Measurements from ENCODE around the gene TAF7. TPM values are rescaled to one million over a fixed set of nuclear protein-coding genes. Genes with fewer than 3 reads are reported as not detected.
A peak's percentile ranks its signal among the peaks of the same experiment; 100 is the strongest.

Gene TAF7
- total RNA-seq, 1 donor from 2014 or later = 86.7 TPM

DNA sequence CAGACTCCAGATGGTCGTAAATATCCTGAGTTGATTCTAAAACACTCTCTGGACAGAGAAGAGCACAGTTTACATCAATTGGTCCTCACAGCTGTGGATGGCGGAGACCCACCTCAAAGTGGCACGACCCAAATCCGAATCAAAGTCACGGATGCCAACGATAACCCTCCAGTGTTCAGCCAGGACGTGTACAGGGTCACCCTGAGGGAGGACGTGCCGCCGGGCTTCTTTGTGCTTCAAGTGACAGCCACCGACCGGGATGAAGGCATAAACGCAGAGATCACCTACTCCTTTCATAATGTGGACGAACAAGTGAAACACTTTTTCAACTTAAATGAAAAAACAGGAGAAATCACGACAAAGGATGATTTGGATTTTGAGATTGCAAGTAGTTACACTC is 40.1 kb upstream of the TAF7 start:
- H3K4me1 Mint-ChIP-seq = peaks cover 8% of the 10 kb centered on the region
- TF ChIP-seq, protein P1, sequence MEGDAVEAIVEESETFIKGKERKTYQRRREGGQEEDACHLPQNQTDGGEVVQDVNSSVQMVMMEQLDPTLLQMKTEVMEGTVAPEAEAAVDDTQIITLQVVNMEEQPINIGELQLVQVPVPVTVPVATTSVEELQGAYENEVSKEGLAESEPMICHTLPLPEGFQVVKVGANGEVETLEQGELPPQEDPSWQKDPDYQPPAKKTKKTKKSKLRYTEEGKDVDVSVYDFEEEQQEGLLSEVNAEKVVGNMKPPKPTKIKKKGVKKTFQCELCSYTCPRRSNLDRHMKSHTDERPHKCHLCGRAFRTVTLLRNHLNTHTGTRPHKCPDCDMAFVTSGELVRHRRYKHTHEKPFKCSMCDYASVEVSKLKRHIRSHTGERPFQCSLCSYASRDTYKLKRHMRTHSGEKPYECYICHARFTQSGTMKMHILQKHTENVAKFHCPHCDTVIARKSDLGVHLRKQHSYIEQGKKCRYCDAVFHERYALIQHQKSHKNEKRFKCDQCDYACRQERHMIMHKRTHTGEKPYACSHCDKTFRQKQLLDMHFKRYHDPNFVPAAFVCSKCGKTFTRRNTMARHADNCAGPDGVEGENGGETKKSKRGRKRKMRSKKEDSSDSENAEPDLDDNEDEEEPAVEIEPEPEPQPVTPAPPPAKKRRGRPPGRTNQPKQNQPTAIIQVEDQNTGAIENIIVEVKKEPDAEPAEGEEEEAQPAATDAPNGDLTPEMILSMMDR (IDR thresholded peaks at IDR 0.05) = no peak
- no peak for DNase-seq
- ChIA-PET CTCF (interaction anchor here (0.6 to 1.1 kb wide), 2 partner anchors 164 to 203 kb away, joined by 3 read pairs; no protein-coding TSS in a partner anchor), POLR2A (no interaction called here)
- H3K9me3 Mint-ChIP-seq = peaks cover 42% of the 10 kb centered on the region
- H3K27ac Mint-ChIP-seq = no peak overlapping the region
- intact Hi-C loops (cut with micrococcal nuclease) = loop anchor here (1.0 to 5.0 kb wide), 2 partner anchors 33 to 204 kb away; no protein-coding TSS in a partner anchor
- ATAC-seq (ENCODE audit: low read depth) = no peak
- peaks cover 17% of the 10 kb centered on the region for H3K36me3 Mint-ChIP-seq (ENCODE audit: low read depth)
- H3K27me3 Mint-ChIP-seq = peaks cover 58% of the 10 kb centered on the region
- no peak overlapping the region for H3K4me3 Mint-ChIP-seq

DNA sequence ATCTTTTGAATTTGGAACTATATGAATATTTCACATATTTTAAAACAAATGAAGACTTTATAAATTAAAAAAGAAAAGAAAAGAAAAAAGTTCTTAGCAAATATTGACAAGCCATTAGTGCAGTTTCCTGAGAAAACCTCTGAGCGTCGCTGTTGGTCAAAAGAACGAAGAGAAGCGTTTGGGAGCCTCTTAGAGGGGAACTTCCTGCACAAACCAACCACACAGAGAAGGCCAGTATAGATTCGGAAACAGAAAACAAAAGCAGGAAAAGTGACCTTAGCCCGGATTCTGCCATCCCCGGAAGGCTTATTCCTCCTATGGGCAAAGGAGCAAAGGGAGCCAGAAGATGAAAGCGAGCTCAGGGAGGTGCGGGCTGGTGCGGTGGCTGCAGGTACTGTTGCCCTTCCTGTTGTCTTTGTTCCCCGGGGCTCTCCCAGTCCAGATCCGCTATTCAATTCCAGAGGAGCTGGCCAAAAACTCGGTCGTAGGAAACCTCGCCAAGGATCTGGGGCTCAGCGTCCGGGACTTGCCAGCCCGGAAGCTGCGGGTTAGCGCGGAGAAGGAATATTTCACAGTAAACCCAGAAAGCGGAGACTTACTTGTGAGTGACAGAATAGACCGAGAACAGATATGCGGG is 39.3 kb upstream of the TAF7 start, which contains the start of gene PCDHGB2:
Gene PCDHGB2 (plus strand): TSS at position 205 of the 637 bp plus-strand sequence. CDS start 142 bp downstream, at position 347.
- ChIA-PET CTCF (interaction anchor here (0.6 to 1.1 kb wide), 2 partner anchors 164 to 204 kb away, joined by 3 read pairs; no protein-coding TSS in a partner anchor), POLR2A (no interaction called here)
- H3K27ac Mint-ChIP-seq = peak within 1 kb of the TSS; percentile 60
- ATAC-seq (ENCODE audit: low read depth) (no peak), DNase-seq (no peak)
- peaks cover 8% of the 10 kb centered on the region for H3K4me1 Mint-ChIP-seq
- TF ChIP-seq, protein P1 (IDR thresholded peaks at IDR 0.05) = no peak
- peaks cover 12% of the 10 kb centered on the region for H3K36me3 Mint-ChIP-seq (ENCODE audit: low read depth)
- peaks cover 39% of the 10 kb centered on the region for H3K9me3 Mint-ChIP-seq
- intact Hi-C loops (cut with micrococcal nuclease) = loop anchor here (1.0 to 5.0 kb wide), 2 partner anchors 33 to 204 kb away; no protein-coding TSS in a partner anchor
- peaks cover 59% of the 10 kb centered on the region for H3K27me3 Mint-ChIP-seq
- H3K4me3 Mint-ChIP-seq = peak within 1 kb of the TSS; percentile 79

DNA sequence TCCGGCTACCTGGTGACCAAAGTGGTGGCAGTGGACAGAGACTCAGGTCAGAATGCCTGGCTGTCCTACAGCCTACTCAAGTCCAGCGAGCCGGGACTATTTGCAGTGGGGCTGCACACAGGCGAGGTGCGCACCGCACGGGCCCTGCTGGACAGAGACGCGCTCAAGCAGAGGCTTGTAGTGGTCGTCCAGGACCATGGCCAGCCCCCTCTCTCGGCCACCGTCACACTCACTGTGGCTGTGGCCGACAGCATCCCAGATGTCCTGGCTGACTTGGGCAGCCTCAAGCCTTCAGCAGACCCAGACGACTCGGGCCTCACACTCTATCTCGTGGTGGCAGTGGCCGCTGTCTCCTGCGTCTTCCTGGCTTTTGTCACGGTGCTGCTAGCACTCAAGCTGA is 36.4 kb upstream of the TAF7 start:
- Mint-ChIP-seq H3K27ac (no peak overlapping the region), H3K9me3 (peaks cover 25% of the 10 kb centered on the region), H3K4me1 (no peaks in the 10 kb centered on the region), H3K36me3 (ENCODE audit: low read depth) (peaks cover 7% of the 10 kb centered on the region), H3K27me3 (peaks cover 60% of the 10 kb centered on the region), H3K4me3 (no peak overlapping the region)
- ChIA-PET POLR2A (no interaction called here), CTCF (no interaction called here)
- no peak for ATAC-seq (ENCODE audit: low read depth)
- intact Hi-C loops (cut with micrococcal nuclease) = no loop called here
- TF ChIP-seq, protein P1 (IDR thresholded peaks at IDR 0.05) = no peak
- no peak for DNase-seq

DNA sequence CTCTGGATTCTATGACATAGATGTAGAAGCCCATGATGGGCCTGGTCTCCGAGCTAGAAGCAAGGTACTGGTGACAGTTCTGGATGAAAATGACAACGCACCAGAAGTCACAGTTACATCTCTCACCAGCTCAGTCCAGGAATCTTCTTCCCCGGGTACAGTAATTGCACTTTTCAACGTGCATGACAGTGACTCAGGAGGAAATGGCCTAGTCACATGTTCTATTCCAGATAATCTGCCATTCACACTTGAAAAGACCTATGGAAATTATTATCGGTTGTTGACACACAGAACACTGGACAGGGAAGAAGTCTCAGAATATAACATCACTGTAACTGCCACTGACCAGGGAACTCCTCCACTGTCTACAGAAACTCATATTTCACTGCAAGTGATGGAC is 35.5 kb upstream of the TAF7 start:
- POLR2A ChIA-PET = no interaction called here
- H3K4me1 Mint-ChIP-seq = no peaks in the 10 kb centered on the region
- TF ChIP-seq, protein P1 (IDR thresholded peaks at IDR 0.05) = no peak
- no peak for DNase-seq
- intact Hi-C loops (cut with micrococcal nuclease) = no loop called here
- no peak for ATAC-seq (ENCODE audit: low read depth)
- no peak overlapping the region for H3K27ac Mint-ChIP-seq
- peaks cover 22% of the 10 kb centered on the region for H3K9me3 Mint-ChIP-seq
- peaks cover 60% of the 10 kb centered on the region for H3K27me3 Mint-ChIP-seq
- no peak overlapping the region for H3K4me3 Mint-ChIP-seq
- peaks cover 4% of the 10 kb centered on the region for H3K36me3 Mint-ChIP-seq (ENCODE audit: low read depth)
- CTCF ChIA-PET = interaction anchor here (1.3 kb wide), 1 partner anchor 208 kb away, joined by 5 read pairs; no protein-coding TSS in a partner anchor

DNA sequence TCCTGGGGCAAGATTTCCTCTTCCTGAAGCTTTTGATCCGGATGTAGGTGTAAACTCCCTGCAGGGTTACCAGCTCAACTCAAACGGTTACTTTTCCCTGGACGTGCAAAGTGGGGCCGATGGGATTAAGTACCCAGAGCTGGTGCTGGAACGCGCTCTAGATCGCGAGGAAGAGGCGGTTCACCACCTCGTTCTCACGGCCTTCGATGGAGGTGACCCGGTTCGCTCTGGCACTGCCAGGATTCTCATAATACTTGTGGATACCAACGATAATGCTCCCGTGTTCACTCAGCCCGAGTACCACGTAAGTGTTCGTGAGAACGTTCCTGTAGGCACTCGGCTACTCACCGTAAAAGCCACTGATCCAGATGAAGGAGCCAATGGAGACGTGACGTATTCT is 35.1 kb upstream of the TAF7 start:
- CTCF ChIA-PET = interaction anchor here (1.3 kb wide), 1 partner anchor 208 kb away, joined by 5 read pairs; no protein-coding TSS in a partner anchor
- TF ChIP-seq, protein P1 (IDR thresholded peaks at IDR 0.05) = no peak
- POLR2A ChIA-PET = no interaction called here
- Mint-ChIP-seq H3K4me1 (no peaks in the 10 kb centered on the region), H3K36me3 (ENCODE audit: low read depth) (peaks cover 2% of the 10 kb centered on the region), H3K9me3 (peaks cover 19% of the 10 kb centered on the region), H3K27ac (no peak overlapping the region), H3K4me3 (no peak overlapping the region), H3K27me3 (peaks cover 59% of the 10 kb centered on the region)
- ATAC-seq (ENCODE audit: low read depth) (no peak), DNase-seq (no peak)
- intact Hi-C loops (cut with micrococcal nuclease) = no loop called here

Measured in activated B cell treated with CpG ODN at 0.5 μM for 24 hours (primary cell).